Breast epithelium (tissue), 4 donors: ENCODE results near the gene SEMA4D. TPM values are rescaled to one million over a fixed set of nuclear protein-coding genes. Genes with fewer than 3 reads are reported as not detected.

ENCODE experiments used
- DNase-seq, 2 donors: peaks; one replicate each; pipeline ENCODE4 v3.0.0-alpha.2; 2019; ENCODE audit warnings: low spot score in 2 of 2
- H3K27ac ChIP-seq, 2 donors: fragments of 200-600 bp; sonication (generic) in 1 of 2; one replicate each; pipeline ENCODE4 v1.5.1; 2016 to 2019; ENCODE audit warnings: mild to moderate bottlenecking in 1 of 2
- H3K27me3 ChIP-seq, 2 donors: fragments of 200-600 bp; sonication (generic) in 1 of 2; one replicate each; pipeline versions ENCODE4 v1.5.1 to v1.6.0; 2017 to 2019; ENCODE audit warnings: control low read depth in 1 of 2, mild to moderate bottlenecking in 1 of 2
- H3K36me3 ChIP-seq: fragments of 200-600 bp; one replicate; pipeline ENCODE4 v1.5.1; 2019
- H3K4me1 ChIP-seq, 2 donors: fragments of 200-600 bp; sonication (generic); one replicate each; pipeline ENCODE4 v1.5.1; 2016 to 2019; ENCODE audit warnings: control low read depth in 1 of 2
- H3K4me3 ChIP-seq, 3 donors: fragments of 200-600 bp; sonication (generic); 1 replicate in 2 of 3; 2 replicates in 1 of 3; pipeline ENCODE4 v1.5.1; 2016 to 2019; ENCODE audit warnings: mild to moderate bottlenecking in 3 of 3, moderate library complexity in 2 of 3
- H3K9me3 ChIP-seq, 2 donors: fragments of 200-600 bp; sonication (generic) in 1 of 2; one replicate each; pipeline ENCODE4 v1.5.1; 2016 to 2019; ENCODE audit warnings: control low read depth in 1 of 2
- POLR2A ChIP-seq: fragments of 450-650 bp; IDR thresholded peaks from one replicate; pipeline ENCODE4 v1.6.1; 2016; ENCODE audit warnings: antibody characterized with exemption, mild to moderate bottlenecking, moderate library complexity
- POLR2AphosphoS5 ChIP-seq, 3 donors: sonication (generic); formaldehyde crosslinking; IDR thresholded peaks; one replicate each; pipeline ENCODE4 v1.6.1; 2017; ENCODE audit warnings: antibody characterized with exemption in 3 of 3
- intact Hi-C: fragments of 100-400 bp; cut with DNase I; formaldehyde crosslinking; loops from one replicate; pipeline ENCODE4 v1.15.1; 2023; ENCODE audit warnings: low total_unique reads
- total RNA-seq, 3 donors: library from RNA; depleted of rRNA; stranded (reverse); fragments of >200 nt; gene quantifications; one replicate each; pipeline ENCODE4 v1.1.0, GENCODE V29; 2016
- TF ChIP-seq, protein P1 (sequence below), 3 donors: fragments of 450-650 bp; IDR thresholded peaks; one replicate each; pipeline ENCODE4 v1.5.1; 2016 to 2017; ENCODE audit warnings: antibody characterized with exemption in 3 of 3, mild to moderate bottlenecking in 3 of 3, moderate library complexity in 3 of 3

The SEMA4D gene
- total RNA-seq, 3 donors from 2014 or later, result 9.9 to 24.6 (median 16.1) TPM

DNA sequence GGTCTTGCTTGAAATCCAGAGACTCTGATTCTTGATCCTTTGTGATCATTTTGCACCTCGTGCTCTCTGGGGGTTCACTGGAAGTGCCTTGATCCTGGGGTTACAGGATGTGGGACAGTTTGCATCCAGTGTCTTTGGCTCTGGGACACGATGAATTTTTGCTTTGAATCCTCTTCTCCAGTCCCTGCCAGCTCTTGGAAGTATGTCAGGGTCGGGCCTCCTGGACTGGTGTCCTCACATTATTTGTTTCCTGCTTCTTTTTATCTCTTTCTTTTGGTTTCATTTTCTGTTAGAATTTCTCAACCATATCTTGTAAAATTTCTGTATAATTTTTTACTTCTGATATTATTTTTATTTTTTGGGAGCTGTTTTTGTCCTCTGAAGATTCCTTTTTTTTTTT, 145.5 kb downstream of the SEMA4D start:
- H3K4me3 ChIP-seq, result no peak overlapping the region
- H3K36me3 ChIP-seq, result peaks cover 28% of the 10 kb centered on the region
- TF ChIP-seq POLR2A (no peak), POLR2AphosphoS5 (IDR thresholded peaks at IDR 0.05) (no peak)
- TF ChIP-seq, protein P1, sequence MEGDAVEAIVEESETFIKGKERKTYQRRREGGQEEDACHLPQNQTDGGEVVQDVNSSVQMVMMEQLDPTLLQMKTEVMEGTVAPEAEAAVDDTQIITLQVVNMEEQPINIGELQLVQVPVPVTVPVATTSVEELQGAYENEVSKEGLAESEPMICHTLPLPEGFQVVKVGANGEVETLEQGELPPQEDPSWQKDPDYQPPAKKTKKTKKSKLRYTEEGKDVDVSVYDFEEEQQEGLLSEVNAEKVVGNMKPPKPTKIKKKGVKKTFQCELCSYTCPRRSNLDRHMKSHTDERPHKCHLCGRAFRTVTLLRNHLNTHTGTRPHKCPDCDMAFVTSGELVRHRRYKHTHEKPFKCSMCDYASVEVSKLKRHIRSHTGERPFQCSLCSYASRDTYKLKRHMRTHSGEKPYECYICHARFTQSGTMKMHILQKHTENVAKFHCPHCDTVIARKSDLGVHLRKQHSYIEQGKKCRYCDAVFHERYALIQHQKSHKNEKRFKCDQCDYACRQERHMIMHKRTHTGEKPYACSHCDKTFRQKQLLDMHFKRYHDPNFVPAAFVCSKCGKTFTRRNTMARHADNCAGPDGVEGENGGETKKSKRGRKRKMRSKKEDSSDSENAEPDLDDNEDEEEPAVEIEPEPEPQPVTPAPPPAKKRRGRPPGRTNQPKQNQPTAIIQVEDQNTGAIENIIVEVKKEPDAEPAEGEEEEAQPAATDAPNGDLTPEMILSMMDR (IDR thresholded peaks at IDR 0.05), result no peak
- H3K27me3 ChIP-seq, result no peaks in the 10 kb centered on the region
- intact Hi-C loops, result no loop called here
- H3K9me3 ChIP-seq, result no peaks in the 10 kb centered on the region
- no peak overlapping the region for H3K27ac ChIP-seq
- no peak for DNase-seq
- H3K4me1 ChIP-seq, result no peaks in the 10 kb centered on the region

DNA sequence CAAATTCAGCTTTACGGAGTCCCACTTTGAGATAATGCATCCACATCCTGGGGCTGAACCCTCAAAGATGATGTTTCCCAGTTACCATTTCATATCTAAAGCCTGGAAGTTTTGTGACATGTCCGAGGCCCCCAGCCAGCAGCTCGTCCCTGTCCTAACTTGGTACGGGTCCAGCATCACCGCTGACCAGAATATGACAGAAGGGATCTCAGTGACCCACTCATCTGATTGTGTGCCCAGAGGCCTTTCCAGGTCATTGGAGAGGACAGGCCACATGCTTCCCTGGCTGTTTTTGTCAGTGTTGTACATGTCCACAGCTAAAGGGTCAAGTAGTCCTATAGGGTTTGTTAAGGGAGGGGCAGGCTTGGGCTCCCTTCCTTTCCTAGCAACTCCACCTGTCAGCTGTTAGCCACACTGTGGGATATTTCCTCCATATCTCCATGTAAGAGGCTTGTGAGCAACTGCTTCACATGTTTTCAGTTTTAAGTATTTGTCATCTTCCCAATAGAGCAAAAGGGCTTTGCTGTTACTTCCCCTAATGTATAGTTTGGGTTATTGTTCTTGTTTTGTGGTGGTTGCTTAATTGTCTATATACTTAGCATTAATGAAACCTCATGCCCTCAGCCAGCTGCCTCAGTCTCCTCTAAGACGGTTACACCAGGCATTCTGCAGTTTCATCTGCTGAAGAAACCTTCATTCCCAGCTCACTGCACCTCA, 146.2 kb downstream of the SEMA4D start:
- H3K9me3 ChIP-seq, result no peaks in the 10 kb centered on the region
- no peak for DNase-seq
- peaks cover 26% of the 10 kb centered on the region for H3K36me3 ChIP-seq
- no peaks in the 10 kb centered on the region for H3K27me3 ChIP-seq
- H3K27ac ChIP-seq, result no peak overlapping the region
- TF ChIP-seq POLR2AphosphoS5 (IDR thresholded peaks at IDR 0.05) (no peak), POLR2A (no peak)
- TF ChIP-seq, protein P1 (IDR thresholded peaks at IDR 0.05), result no peak
- H3K4me3 ChIP-seq, result no peak overlapping the region
- intact Hi-C loops, result no loop called here
- no peaks in the 10 kb centered on the region for H3K4me1 ChIP-seq

DNA sequence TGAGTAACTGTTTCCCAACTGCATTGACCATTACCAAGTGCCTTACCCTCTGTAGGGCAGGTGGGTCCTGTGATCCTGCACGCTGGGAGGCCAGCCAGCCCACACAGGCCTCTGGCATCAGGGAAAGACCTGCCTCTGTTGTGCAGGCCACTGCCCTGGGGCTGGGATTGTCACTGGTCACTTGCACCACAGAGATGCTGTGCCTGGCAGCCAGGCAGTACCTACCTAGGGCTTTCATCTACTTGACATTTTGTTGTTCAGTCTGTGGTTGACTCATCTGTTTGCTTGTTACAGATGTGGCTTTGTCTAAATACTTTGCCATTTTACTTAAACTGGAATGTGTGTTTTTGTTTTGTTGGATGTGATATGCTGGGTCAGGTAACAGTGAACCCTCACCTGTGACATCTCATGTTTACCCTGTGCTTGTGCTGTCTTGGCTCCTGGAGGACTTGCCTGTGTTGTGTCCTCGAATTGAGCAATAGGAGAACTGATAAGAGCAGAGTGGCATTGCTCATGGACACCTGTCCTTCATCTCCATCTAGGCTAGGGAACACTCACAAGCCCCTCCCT, 146.8 kb downstream of the SEMA4D start:
- peaks cover 26% of the 10 kb centered on the region for H3K36me3 ChIP-seq
- no peak for DNase-seq
- intact Hi-C loops, result no loop called here

DNA sequence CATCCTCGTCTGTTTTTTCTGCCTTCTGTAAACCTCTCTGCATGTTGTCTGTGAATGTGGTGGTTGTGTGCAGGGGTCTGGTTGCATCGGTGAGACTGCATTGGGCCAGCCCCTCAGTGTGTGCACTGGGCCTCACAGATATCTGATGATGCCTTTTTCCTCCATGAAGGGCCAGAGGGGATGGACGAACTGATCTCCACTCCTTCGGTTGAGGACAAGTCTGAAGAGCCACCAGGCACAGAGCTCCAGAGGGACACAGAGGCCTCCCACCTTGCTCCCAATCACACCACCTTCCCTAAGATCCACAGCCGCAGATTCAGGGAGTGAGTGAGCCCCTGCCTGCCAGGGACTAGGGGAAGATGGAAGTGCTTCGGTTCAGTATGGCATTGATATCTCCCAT, 148.3 kb downstream of the SEMA4D start:
- TF ChIP-seq POLR2A (no peak), POLR2AphosphoS5 (IDR thresholded peaks at IDR 0.05) (no peak)
- TF ChIP-seq, protein P1 (IDR thresholded peaks at IDR 0.05), result no peak

More for the DNA sequence above, 146.8 kb downstream of the SEMA4D start:
- Histone ChIP-seq H3K9me3 (no peaks in the 10 kb centered on the region), H3K4me1 (no peaks in the 10 kb centered on the region), H3K27me3 (no peaks in the 10 kb centered on the region), H3K4me3 (no peak overlapping the region), H3K27ac (no peak overlapping the region)
- TF ChIP-seq, protein P1 (IDR thresholded peaks at IDR 0.05), result no peak
- no peak for TF ChIP-seq POLR2A
- TF ChIP-seq POLR2AphosphoS5 (IDR thresholded peaks at IDR 0.05), result no peak

DNA sequence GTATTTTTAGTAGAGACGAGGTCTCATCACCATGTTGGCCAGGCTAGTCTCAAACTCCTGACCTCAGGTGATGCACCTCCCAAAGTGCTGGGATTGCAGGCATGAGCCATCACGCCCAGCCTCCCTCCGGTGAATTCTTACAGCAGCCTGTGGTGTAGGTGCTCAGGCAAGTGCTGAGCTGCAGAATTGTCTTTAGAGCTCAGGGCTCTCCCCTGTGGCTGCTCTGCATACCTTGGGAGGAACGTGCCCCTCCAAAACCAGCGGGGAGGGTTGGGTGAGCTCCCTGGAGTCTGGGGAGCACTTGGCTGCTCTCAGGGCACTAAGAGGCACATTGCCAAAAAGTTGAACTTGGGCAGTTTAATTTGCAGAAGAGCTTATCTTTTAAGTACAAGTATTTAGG, 150.3 kb downstream of the SEMA4D start:
- TF ChIP-seq POLR2A (no peak), POLR2AphosphoS5 (IDR thresholded peaks at IDR 0.05) (no peak)
- TF ChIP-seq, protein P1 (IDR thresholded peaks at IDR 0.05), result no peak
- intact Hi-C loops, result no loop called here
- Histone ChIP-seq H3K36me3 (peaks cover 19% of the 10 kb centered on the region), H3K4me1 (no peaks in the 10 kb centered on the region), H3K4me3 (no peak overlapping the region), H3K9me3 (no peaks in the 10 kb centered on the region), H3K27ac (no peak overlapping the region), H3K27me3 (no peaks in the 10 kb centered on the region)
- no peak for DNase-seq

More for the DNA sequence above, 148.3 kb downstream of the SEMA4D start:
- Histone ChIP-seq H3K27ac (no peak overlapping the region), H3K27me3 (no peaks in the 10 kb centered on the region), H3K4me3 (no peak overlapping the region), H3K9me3 (no peaks in the 10 kb centered on the region), H3K4me1 (no peaks in the 10 kb centered on the region), H3K36me3 (peaks cover 24% of the 10 kb centered on the region)
- no peak for DNase-seq
- intact Hi-C loops, result no loop called here
